Cardiac fibroblast (primary cell): ENCODE measurements around the gene OTOG.

Experiments used
- DNase-seq, 2 donors: peaks; one replicate each; pipeline versions ENCODE4 v3.0.0 to v3.0.0-alpha.2; 2010; ENCODE audit warnings: low read depth in 2 of 2
- H3K4me3 ChIP-seq, 2 donors: replicated peaks in 1 of 2; 1 replicate in 1 of 2; 2 replicates in 1 of 2; pipeline ENCODE4 v1.5.1; 2011; ENCODE audit warnings: low read depth in 2 of 2, low read length in 2 of 2, mild to moderate bottlenecking in 2 of 2, moderate library complexity in 1 of 2
- CTCF ChIP-seq: IDR thresholded peaks from one replicate; pipeline ENCODE4 v1.5.1; 2011; ENCODE audit warnings: low read depth, mild to moderate bottlenecking, low read length, inconsistent platforms

Gene OTOG

DNA sequence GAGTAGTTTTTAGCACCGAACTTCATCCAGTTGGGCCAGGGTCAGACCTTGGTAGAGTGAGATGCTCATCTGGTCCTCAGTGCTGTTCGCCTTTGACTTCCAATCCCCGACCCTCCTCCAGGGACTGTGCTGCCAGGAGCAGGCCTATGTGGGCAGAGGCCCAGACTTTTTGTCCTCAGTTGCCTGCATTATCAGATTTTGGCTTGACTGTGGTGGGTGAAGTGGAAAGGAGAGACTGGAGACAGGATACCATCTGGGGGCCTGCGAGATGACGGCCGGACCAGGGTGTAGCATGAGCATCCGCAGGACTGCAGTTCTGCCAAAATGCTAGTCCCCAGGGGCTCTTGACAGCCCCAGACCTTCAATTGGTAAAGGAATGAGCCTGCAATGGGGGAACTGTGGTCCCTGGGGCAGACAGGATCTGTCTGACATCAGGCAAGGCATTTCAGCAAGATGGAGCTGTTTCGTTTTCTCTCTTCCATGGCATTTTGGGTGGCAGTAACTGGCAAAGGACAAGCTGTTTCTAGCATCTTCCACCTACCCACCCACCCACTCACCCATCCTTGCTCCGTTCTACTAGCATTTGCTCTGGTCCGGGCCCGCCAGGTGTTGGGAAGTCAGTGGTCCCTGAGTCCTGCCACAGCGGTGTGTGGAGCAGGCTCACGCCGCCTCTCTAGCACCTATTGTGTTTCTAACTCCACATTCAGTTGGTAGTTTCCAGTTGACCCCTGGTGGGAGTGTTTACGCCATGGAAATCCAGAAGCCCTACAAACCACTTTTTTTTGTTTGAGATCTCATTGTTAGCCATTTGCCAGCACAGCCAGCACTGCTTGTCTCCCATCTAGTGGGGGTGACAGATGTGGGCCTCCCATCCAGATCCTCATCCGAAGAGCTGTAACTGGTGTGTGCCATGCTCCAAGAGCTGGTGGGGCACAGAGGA is 53.5 kb downstream of the OTOG start:
- H3K4me3 ChIP-seq: no peak overlapping the region
- TF ChIP-seq CTCF: no peak
- DNase-seq: no peak

GRCh38 chr11:17601256-17601671 is 54.2 kb downstream of the OTOG start:
- no peak for DNase-seq
- H3K4me3 ChIP-seq: no peak overlapping the region
- TF ChIP-seq CTCF: no peak

- TF ChIP-seq CTCF: no peak
- DNase-seq: no peak
Observed at GRCh38 chr11:17601676-17602075, 54.6 kb downstream of the OTOG start.

GRCh38 chr11:17602105-17603001 is 55.3 kb downstream of the OTOG start:
- no peak for DNase-seq
- no peak overlapping the region for H3K4me3 ChIP-seq
- TF ChIP-seq CTCF: no peak

More at GRCh38 chr11:17601676-17602075, 54.6 kb downstream of the OTOG start:
- H3K4me3 ChIP-seq: no peak overlapping the region

GRCh38 chr11:17603056-17603825 is 56.2 kb downstream of the OTOG start:
- TF ChIP-seq CTCF: no peak
- H3K4me3 ChIP-seq: no peak overlapping the region
- DNase-seq: no peak
